ENCODE measurements around the gene NCKIPSD.

NCKIPSD gene

DNA sequence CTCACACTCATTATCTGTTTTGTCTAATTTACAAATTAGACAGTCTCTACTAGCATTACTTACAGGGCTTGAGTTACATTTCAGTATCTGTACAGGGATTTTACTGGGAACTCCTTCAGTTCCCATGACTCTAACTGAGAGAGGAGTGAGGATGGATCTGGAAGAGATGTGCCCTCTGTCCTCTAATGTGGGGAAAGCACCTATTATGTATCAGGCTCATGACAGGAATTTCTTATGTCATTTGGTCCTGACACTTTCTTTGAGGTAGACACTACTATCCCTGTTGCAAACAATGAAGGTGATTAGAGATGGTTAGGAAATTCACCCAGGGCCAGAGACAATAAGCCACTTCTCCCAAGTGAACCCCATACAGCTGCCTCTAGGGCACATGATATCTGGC, 10.9 kb upstream of the NCKIPSD start:
- DNase-seq (ENCODE audit: low spot score) = no peak

DNA sequence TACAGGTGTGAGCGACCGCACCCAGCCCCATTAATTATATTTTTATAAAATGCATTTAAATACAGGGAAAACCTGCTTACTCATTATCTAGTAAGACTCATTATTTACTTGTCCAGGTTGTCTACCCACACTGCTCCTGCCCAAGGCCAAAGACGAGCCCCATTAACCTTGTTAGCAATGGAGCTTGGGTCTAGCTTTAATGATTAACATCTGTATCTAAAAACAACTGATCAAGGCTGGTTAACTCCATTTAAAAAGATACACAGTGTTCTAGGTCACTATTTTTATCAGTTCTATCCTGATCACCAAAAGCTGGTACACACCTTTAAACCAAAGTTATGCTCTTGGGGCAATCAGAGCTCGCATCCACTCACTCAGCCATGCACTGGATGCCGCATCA, 10.4 kb upstream of the NCKIPSD start:
- DNase-seq (ENCODE audit: low spot score) = no peak

DNA sequence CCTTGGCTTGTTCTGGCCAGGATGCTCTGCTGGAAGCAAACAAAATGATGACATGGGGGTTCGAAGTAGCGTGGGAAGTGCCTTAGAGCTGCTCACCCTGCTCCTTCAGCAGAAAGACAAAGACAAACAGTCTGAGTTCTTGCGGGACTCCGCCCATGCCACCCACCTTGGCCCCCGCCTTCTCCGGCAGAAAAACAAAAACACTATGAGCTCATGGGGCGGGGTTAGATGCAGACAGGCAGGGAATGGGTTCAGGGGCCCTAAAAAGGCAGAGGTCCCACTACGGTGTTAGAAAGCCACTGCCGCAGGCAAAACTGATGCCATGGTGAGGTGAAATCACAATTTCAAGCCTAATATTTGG, 9.7 kb upstream of the NCKIPSD start:
- DNase-seq (ENCODE audit: low spot score) = no peak

DNA sequence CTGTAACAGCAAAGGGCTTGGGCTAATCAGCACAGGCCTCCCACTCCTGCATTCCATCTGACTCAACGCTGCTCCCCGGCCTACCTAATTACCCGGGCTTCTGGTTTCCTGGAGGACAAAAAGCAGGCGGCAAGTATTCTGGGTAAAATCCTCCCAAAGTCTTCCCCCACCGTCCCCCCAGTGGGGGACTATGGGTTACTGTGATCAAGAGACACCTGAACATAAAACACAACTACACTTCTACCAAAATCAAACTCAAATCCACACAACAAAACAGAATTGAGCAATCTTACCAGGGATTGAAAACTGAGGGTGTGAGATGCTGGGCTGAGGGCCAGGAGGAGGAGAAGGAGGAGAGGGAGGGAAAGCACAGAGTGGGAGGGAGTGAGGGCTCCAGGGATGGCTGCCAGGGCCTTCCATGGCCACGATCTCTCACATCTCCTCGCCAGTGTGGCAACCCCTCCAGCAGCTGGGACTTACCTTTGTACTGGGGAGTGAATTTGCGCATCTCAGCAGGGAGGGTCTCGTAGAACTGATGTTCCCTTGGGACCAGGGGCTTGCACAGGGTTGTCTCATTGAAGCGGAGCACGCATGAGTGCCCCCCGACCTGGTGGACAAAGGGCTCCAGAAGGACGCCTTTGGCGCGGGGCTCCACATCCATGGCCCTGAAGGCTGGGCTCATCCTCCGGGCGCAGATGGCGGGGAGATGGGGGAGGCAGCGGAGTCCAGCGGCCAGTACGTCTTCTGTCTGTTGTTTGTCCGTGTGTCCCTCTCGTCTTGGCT, 9.1 kb upstream of the NCKIPSD start:
- no peak for DNase-seq (ENCODE audit: low spot score)

DNA sequence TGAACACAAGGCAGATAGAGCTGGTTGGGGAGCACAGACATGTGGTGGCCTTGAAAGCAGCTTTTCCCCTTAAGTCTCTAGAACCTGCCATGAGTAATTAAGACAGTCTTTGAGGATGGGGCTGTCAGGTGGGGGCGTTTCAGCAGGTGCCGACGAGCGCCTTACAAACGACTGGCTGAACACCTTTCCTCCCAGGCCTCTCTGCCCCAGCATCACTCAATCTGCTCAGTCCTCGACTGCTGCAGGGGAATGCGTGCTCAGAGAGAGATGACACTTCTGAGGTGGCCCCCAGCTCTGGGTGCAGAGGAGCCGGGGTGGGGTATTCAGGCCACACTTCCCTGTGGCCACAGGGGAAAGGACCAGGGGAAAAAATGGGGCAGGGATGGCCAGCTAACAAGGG, 8.1 kb upstream of the NCKIPSD start:
- no peak for DNase-seq (ENCODE audit: low spot score)

DNA sequence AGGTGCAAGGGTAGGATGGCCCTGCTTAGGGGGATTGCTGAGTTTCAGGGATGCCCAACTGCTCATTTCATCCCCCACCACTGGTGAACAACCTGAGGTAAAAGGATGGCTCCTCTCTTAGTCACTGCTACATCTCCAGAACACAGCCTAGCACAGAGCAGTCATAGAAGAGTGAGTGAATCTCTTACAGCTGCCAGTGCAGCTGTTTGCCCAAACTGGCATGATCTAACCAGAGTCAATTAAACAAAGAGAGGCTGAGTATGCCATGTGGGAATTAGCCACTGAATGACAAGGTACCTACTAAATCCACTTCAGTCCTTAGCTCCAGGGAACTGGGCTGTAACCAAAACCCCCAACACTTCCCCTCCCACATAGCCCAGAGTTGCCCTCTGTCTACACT, 6.8 kb upstream of the NCKIPSD start:
- no peak for DNase-seq (ENCODE audit: low spot score)

DNA sequence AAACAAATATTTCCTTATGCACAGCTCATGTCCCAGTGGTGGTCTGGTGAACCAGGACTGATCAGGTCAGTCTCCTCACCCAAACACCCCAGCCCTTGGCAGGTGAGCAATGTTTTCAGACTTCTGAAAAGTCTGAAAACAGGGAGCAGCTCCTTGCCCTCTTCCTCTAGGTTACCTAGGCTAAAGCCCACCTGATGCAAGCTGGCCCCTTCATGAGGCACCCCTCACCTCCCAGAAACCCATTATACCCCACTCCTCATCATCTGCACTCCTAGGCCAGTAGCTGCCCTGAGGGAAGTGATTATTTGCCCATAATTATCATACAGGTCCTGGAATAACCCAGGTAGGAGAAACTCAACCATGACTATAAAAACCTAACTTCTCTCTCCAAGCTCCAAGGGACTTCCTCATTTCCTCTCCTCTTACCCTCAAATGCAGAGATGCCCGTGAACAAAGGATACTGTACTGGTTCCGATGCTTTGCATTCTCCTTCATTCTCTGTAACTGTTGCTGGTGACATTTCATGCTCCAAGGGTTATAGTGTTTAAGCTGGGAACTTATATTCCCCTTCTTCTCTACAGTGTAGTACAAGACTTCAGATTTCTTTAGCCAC, 5.2 kb upstream of the NCKIPSD start:
- DNase-seq (ENCODE audit: low spot score) = no peak

DNA sequence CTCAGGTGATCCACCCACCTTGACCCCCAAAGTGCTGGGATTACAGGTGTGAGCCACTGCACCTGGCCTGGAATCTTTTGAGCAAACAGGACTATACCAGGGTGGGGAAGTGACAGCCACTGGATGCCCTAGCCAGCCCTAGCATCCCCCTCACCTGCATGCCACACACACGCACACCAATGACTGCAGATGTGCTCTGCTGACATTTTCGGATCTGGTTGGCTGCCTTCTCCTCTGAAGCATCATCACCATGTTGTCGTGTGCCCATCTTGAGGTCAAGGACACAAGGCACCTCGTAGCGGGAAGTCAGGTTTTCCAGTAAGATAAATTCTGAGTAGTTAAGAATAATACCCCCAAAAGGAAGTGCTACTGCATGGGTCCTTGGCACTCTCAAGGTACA, 3.7 kb upstream of the NCKIPSD start:
- no peak for DNase-seq (ENCODE audit: low spot score)

DNA sequence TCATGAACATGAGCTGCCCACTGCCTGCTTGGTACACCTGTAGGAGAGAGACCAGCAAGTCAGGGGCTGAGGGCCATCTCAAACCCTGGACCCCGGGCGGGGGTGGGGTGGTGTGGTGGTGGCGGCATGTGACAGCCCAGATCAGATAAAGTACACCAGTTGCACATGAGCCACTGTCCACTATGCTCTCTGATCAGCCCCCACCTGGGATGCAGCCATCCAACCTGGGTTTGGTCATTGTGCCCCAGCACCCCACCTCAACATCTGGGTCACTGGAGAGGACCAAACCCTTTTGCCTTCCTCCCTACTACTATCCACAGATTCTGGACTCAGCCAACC, 3.0 kb upstream of the NCKIPSD start:
- no peak for DNase-seq (ENCODE audit: low spot score)

DNA sequence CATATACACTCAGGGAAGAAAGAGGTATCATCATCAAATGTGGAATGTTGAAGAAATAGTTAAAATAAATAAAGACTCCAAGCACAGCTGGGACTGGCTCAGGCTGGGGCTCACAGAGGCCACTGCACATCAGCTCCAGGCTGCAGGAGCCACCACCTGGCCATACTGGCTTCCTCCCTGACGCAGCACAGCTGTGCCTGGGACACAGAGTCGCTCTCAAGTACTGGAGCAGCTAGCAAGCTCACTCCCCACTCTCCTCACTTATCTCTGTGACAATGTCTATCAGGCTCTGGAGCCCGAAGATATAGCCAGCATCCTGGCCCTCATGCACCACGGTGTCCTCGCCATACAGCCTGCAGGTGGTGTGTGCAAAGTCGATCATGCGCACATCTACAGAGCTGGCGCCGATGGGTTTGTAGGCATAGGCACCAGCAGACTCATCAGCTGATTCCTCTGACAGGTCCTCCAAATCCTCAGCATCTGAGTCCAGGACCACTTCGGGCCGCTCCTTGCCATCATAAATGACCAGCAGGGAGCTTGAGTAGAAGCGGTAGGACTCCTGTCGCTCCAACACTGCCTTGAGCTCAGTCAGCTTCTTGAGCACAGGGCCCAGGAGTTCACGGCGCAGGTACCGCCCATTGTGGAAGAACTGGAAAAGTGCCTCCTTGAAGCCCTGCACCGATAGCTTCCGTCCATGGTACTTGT, 2.5 kb upstream of the NCKIPSD start:
- DNase-seq (ENCODE audit: low spot score) = no peak

DNA sequence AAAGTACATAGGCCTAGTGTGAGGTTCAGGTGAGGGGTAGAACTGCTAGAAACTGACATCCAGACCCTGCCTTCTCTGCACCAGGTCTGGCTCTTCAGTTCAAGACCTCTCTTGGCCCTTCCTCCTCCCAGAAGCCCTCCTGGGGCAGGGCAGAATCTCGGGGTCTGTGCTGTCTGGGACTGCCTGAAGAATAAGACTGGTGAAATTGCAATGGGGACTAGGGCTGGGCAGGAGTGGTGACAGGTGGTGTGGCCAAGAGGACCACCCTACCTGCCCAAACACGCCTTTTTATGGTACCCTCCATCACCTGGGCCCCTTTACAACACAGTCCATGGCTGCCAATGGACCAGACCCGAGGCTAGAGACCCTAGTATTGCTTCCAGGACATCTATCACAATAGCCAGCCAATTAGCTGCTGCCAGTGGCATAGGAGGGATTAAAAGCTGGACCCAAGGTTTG, 1.5 kb upstream of the NCKIPSD start:
- DNase-seq (ENCODE audit: low spot score) = no peak

DNA sequence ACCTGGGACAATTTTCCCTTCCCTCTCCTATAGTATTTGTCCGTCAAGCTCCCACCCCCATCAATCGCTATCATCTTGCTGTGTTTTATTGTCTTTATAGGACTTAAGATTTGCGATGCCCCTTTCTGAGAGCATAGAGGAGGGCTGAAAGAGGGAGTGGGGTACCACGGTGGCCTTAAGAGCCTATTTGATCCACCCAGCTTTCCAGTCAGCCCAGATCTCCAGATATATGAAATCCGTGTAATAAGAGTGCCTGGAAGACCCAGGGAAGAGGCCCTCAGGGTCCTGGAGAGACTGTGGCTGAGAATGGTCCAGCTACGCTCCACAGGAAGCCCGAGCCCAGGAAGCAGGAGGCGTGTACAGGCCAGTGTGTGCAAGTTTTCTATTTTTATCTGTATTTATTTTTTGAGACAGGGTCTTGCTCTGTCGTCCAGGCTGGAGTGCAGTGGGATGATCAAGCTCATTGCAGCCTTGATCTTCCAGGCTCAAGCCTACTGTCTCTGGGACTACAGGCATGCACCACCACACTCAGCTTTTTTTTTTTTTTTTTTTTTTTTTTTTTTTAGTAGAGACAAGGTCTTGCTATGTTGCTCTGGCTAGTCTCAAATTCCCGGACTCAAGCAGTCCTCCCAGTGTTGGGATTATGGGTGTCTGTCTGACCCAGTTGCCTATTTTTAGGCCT, 964 bp upstream of the NCKIPSD start:
- DNase-seq (ENCODE audit: low spot score) = no peak

DNA sequence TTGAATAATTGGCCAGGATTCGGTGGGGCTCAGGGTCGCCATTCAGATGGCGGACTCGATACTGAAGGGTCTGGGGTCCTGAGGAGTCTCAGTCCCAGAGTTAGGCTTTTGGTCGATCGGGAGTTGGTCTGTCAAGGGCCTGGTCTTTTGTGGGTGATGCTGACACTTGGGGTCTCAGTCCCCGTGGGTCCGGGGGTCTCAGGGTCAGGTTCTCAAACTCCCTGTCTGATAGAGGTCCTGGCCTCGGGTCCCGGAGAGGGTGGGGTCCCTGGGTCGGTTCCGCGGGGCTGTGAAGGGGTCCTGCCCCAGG, 467 bp downstream of the NCKIPSD start:
- no peak for DNase-seq (ENCODE audit: low spot score)

DNA sequence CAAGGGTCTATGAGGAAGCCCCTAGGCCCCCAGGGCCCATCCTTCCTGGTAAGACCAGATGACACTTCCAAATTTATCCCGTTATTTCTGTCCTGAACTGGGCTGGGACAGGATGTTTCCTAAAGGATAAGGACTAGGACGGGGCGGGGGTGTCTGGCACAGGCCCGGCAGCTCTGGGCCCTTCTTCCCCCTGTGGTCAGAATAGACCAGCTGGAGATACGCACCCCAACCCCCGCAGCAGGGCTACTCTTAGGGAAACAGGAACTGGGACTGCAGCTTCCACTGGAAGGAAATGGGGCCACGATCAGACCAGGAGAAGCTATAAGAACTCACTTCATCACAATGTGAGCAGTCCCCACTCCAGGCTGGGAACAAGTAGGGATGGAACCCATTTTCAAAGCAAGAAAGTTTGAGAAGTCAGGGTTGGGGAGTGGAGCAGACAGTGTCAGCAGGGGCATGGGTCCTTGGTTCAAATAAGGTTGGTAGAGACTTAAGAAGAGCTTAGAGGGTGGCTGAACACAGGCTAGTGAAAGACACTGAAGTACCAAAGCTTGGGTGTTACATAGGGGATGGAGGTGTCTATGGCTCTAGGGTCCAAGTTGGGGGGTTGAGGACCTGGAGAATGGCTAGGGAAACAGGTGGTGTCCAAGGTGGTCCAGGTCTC, 1.1 kb downstream of the NCKIPSD start:
- no peak for DNase-seq (ENCODE audit: low spot score)

DNA sequence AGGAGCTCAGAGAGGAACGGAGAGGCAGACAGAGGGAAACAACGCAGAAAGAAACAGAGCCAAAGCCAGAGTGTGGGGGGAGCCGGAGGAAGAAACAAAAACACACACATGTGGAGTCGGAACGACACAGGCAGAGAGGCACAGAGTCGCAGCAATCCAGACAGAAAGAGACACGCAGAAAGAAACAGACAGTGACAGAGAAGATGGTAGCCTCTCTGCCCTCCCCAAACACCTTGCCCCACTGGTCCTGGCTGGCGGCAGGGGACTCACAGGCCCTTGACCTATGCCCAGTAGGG, 1.7 kb downstream of the NCKIPSD start:
- DNase-seq (ENCODE audit: low spot score) = no peak

DNA sequence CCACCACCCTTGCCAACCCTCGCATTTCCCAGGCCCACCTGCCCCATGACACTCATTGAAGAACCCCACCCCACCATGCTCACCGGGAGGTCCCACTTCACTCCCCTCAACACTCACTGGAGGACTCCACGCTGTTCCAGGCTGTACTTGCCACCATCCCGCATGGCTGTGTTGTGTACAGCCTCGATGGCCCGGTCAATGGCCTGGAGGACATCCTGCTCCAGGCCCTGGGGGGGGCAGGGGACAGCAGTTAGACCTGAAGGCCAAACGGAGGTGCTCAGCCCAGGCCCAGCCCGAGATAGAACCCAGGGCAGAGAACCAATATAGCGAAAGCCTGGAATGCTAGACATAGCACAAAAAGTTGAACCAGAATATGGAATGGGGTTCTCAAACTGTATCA, 2.9 kb downstream of the NCKIPSD start:
- no peak for DNase-seq (ENCODE audit: low spot score)

DNA sequence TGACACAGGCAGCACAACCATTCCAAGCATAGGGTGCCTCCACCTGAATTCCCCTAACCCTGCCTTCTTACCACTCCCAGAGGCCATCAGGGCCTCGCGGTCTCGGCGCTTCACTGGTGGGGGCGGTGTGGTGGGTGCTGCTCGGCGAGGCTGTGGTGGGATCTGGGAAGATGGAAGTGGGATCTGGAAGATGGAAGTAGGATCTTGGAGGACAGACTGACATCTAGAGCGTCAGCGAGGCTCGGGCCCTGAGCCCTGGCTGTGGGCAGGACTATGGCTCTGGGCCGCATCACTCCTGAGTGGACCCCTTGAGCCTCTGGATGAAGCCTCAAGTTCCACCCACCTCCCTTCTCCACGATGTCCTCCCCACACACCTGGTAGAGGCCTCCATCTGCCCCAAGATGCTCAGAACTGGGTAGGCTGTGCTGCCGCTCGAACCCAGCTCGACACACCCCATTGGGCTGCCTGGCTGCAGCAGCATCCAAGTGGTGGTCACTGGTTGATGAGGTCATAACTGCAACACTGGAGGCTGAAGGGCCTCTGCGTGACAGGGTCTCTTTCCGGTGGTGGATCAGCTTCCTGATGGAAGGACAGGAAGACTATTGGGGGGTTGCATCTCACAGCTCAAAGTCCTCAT, 3.6 kb downstream of the NCKIPSD start:
- DNase-seq (ENCODE audit: low spot score) = no peak

DNA sequence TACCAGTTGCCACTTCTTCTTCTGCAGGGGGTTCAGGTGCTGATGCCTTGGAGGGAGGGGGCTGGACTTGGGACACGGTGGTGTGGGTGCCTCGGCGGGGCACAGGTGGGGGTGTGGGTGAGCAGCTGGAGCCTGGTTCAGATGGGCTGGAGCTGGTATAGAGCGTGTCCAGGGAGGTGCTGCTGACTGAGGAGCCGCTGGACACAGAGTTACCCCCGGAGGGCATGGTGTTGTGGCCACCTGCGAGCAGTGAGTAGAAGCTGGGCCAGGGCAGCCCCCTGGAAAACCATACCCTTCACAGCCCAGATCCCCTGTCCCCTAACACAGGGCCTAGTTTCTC, 4.2 kb downstream of the NCKIPSD start:
- no peak for DNase-seq (ENCODE audit: low spot score)

DNA sequence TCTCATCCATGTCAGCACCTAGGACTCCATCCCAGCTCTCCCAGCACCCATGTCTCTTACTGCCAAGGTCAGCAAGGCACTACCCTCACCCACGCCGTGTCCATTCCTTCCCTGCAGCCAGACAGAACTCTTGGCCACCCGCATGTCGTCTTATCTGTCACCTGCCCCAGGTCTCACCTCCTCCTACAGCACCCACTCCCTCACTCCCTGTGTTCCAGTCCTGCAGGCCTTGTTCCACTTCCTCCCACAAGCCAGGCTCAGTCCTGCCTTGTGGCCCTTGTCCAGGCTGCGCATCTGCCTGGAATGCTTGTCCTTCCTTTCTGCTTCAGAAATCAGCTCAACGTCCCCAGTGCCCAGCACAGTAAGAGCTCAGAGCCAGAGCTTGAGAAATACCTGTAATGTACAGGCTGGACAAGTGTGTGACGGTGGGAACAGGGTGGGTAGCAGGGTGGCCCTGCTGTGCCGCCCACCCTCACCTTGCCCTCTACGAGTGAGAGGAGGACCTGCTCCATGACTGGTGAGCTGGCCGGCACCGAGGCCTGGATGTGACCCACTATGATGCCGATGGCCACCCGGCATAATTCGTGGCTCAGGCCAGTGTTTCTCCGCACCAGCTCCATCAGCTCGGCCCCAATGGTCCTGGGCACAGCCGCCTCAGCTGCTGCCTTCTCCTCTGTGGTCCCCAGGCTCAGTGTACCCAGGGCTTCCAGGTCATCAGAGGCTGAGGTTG, 4.7 kb downstream of the NCKIPSD start:
- no peak for DNase-seq (ENCODE audit: low spot score)

DNA sequence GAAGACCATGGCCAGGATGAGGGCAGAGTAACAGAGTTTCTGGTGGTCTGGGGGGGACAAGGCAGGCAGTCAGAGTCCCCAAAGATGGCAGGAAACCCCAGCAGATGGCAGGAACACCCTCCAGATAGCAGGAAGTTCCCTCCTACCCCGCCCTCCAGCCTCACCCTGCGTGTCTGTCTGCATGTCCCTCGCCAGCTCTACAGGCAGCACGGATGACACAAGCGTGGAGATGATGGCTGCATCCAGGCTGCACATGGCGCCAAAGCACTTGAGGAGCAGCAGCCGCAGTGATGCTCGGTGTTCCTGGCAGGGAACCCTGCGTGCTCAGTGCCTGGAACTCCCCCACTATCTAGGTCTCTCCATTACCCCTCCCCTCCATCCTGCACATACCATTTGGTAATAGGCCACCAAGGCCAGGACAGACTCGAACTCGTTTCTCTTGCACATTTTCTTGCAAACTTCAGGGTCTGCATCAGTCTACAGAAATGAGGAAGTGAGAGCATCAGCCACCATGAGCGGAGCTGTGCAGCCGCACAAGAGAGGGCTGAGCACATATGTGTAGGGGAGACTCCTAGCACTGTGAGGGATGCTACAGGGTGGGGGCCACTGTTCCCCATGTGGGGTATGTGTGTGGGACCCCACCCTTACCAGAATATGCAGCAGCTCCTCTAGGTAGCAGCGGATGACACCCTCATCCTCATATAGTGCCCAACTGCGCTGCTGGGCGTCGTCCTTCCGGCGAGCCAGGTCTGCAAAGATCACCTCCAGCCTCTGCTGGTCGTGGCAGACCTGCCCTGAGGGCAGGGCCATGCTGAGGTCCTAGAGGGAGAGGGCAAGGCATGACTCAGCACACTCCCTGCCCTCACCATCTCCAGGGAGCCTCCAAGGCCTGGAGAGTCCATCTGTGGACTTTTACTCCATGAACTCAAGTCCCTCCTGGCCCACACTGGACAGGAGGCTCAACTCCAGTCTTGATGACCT, 6.0 kb downstream of the NCKIPSD start:
- DNase-seq (ENCODE audit: low spot score) = no peak
